NCI-H1436 (cell line): ENCODE results near the gene MRPS24.

Experiments used
- DNase-seq: peaks from one replicate; lab custom pipeline; 2025; lab: John Stamatoyannopoulos, UW

MRPS24 gene

GRCh38 chr7:43877968-43878864 is 8.9 kb upstream of the MRPS24 start:
- DNase-seq = no peak

GRCh38 chr7:43876976-43877745 is 7.8 kb upstream of the MRPS24 start:
- DNase-seq = no peak

DNA sequence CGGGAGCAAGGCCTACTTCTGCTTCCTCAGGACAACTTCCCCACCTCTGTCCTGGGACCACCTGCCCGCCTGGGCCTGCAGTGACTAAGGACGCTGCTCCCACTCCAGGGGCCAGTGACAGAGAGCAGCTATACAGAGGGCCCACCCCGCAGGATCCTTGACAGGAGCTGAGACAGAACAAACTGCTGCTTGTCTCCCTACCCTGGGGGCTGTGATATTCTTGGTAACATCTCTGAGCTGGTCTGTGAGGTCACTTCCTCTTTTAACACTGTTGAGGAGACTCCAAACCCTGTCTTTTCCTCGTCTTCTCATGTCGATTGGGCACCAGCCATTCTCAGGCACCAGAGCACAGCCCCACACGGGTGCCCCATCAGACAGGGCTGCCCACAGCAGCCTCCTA is 6.9 kb upstream of the MRPS24 start:
- no peak for DNase-seq

DNA sequence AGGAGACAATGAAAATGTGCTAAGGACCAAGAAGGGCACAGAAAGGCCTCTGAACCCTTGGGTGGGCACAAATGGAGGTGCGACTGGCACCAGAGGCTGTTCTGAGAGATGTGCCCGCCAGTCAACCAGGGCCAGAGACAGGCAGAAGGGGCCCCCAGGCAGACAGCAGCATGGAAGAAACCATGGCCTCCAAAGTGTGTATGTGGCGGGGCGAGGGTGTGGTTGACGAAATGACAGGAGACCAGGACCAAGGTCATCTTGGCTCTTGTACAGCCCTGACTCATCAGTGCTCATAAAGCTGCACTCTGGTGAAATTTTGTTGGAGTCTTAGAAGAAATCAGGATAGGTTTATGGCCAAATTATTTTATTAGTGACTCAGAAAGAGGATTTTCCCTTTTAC is 4.0 kb upstream of the MRPS24 start:
- no peak for DNase-seq

DNA sequence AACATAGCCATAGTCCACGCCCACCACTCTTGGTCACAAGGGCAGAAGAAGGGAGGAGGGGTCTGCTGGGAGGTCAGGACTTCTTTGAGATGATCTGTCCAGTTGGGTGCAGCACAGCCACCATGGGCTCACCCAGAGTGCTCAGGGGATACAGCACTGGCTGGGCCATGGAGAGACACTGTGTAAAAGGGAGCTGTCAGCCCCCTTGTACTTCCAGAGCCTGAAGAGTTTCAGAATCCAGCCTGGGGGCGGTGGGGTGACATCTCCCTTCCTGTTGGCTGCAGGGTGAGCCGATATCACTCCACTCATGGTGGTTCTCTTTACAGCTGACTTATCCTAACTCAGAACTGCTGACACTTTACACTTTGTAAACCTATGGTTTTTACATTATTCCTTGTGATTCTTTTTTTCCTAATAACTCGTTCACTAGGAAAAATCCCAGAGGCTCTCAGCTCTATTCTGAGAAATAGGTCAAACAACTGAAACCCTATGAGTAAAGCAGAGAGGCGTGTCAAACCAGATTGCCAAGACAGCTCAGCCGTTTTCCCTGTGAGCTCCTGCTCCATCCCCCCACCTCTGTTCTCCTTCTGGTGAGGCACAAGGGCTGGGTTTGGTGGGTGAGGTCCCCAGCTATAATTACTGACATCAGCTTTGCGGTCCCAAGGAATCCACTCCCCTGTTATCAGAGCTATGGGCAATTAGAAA is 3.2 kb upstream of the MRPS24 start:
- DNase-seq = no peak

DNA sequence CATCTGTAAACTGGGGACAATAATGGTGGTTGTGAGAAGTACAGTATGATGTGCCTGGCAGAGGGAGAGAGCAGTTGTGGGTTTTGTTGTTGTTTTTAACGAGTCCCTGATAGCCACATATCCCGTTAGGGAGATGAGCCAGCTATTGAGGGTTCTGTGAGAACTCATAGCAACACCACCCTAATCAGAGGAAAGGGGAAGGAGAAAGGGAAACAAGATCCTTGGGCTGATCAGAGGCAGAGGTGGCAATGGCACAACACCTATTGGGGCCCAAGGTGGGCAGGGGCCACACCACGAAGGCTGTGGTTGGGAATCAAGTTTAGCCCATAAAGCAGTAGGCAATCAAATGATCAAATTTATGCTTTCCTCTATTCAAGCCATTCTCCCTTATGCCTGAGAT is 1.7 kb upstream of the MRPS24 start:
- DNase-seq = no peak

DNA sequence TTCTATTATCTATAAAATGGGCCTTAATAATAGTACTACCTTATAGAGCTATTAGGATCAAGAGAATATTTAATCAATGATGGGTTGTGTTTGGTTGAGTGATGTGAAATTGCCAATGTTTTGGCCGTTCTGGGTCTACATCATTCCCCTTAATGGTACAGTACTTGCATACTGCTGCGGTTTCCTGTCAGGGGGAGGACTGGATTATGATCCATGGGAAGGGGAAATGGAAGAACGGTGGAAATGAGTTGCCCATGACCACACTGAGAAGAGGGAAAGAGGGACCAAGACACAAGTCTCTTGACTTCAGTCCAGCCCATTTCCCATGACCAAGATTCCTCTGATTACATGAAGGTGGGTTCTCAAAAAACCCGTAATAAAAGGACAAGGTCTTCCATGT is 999 bp upstream of the MRPS24 start:
- no peak for DNase-seq

DNA sequence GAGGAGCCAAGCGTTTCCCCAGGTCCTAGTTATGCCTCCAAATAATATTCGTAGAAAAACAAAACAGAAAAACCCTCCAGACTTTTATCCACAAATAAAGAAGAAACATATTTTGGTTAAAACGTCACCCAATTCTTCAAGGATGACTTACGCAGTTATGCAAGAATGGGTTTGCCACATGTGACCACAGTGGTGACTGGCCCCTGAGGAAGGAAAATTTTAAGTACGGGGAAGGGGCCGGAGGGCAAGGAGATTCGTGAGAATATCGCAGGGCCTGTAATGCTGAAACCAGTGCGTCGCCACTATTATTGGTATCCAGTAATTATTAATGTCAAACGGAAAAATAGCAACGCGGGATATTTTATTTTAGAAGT is 537 bp upstream of the MRPS24 start:
- DNase-seq = no peak

GRCh38 chr7:43868681-43869005 is 674 bp downstream of the MRPS24 start:
- no peak for DNase-seq

DNA sequence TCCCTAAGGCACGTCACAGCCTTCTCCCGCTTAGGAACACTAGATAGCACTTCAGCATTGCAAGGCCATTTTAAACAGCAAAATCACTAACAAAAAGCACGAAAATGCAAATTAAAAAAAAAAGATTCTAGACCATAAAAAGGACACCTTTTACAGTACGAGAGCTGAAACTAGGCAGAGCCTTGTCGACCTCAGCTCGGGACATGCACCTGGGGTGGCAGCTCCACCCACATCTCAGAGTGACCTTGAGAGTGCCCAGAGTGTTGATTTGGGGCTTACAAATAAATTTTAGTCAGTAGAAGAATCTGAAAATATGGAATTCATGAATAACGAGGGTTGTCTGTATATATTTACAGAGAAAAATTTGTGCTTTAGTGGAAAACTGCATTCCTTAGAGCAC is 1.1 kb downstream of the MRPS24 start:
- DNase-seq = no peak

- no peak for DNase-seq
Observed at GRCh38 chr7:43865277-43865676, 4.0 kb downstream of the MRPS24 start.

GRCh38 chr7:43864126-43864525 is 5.2 kb downstream of the MRPS24 start:
- DNase-seq = no peak

DNA sequence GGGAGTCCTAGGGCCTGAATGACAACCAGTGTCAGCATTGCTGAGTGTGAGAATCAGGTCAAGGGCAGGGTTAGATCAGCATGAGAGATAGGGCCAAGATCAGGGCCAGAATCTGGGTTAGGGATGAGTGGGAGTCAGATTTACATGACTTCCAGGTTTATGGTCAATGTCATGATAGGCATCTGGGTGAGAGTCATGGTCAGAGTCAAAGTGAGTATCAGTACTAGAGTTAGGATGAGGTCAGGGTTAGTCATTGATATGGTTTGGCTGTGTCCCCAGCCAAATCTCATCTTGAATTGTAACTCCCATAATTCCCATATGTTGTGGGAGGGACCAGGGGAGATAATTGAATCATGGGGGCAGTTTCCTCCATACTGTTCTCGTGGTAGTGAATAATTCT is 12.3 kb downstream of the MRPS24 start:
- no peak for DNase-seq

DNA sequence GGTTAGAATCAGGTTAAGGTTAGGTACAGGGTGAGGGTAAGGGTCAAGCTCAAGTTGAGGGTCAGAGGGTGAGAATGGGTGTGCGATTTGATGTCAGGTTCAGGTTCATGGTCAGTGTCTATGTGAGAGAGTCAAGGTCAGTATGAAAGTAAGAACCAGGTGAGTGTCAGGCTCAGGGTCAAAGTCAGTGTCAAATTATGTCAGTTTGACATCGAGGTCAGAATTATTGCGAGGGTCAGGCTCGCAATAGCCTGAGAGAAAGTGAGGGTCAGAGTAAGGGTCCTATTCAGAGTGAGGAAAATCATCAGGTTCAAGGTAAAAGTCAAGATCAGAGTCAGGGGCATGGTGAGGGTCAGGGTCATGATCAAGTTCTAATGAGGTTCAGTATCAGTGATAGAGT is 13.0 kb downstream of the MRPS24 start:
- DNase-seq = no peak

DNA sequence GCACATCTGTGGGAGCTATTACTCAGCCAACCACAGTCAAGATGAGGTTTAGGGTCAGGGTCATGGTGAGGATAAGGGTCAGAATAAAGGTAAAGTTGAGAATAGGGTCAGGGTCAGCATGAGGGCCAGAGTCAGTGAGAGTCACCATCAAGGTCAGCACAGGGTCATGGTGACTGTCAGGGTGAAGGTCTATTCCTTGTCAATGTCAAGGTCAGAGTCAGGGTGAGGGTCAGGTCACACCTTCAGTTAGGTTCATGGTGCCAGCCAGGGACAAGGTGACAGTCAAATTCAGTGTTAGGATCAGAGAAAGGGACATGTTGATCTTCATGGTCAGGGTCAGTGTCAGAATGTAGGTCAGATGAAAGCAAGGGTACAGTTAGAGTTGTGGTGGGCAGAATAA is 14.1 kb downstream of the MRPS24 start:
- DNase-seq = no peak

DNA sequence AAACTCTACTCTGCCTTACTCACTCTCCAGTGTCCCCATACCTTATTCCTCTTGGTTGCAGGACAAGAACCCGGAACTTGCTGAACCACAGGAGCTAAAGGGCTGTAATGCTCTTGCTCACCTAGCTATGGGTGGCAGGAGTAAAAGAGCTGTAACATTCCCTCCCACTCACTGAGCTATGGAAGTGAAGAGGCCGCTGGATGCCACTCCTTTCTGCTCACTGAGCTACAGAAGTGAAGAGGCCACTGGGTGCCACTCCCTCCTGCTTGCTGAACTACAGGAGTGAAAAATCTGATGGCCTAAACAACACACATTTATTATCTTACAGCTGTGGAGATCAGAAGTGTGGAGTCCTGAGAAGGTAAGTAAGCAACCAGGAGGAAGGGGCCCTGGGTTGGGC is 17.5 kb downstream of the MRPS24 start:
- no peak for DNase-seq

GRCh38 chr7:43850348-43851116 is 18.8 kb downstream of the MRPS24 start:
- no peak for DNase-seq

GRCh38 chr7:43849047-43849446 is 20.3 kb downstream of the MRPS24 start:
- DNase-seq = no peak

GRCh38 chr7:43847496-43847895 is 21.8 kb downstream of the MRPS24 start:
- DNase-seq = no peak

DNA sequence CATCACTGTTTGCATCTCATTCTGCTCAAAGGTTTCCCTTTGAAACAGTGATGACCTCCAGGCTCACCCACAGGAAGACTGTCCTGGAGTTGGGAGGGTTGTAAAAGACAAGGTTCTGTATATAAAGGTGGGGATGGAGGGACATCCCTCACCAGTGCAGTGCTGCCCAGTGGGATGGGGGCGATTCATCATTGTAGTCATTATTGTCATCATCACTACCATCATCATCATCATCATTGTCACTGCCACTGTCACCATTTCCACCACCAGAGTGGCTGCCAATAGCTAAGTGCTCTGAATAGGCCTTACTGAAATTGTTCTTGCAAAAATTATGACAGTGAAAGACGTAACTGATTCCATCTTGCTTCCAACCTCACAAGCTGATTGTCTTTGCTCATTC is 24.7 kb downstream of the MRPS24 start:
- DNase-seq = no peak

- DNase-seq = no peak
Observed at GRCh38 chr7:43844257-43844656, 25.1 kb downstream of the MRPS24 start.

GRCh38 chr7:43843296-43843695 is 26.0 kb downstream of the MRPS24 start:
- DNase-seq = no peak
